ENCODE data around the gene CDC25C.

- TF ChIP-seq CTCF (IDR thresholded peaks at IDR 0.05; ENCODE audit: low read depth, low read length) (no peak), EZH2phosphoT487 (IDR thresholded peaks at IDR 0.05; ENCODE audit: low read depth) (no peak)
Measured at GRCh38 chr5:138257583-138257982, 74.0 kb downstream of the CDC25C start.

Data from OCI-LY3 (cell line).